Neural cell (in vitro differentiated cells): ENCODE results near the gene SPATA3. TPM values are rescaled to one million over a fixed set of nuclear protein-coding genes. Genes with fewer than 3 reads are reported as not detected.

Source experiments
- H2AFZ ChIP-seq: fragments of 200-600, 300-800 bp; sonication (generic), shearing (Covaris generic); 2 replicates; pipeline ENCODE4 v1.6.0; 2014; ENCODE audit warnings: low read depth, mild to moderate bottlenecking, antibody characterized with exemption, low read length, moderate library complexity
- H3F3A ChIP-seq: fragments of 200-600 bp; shearing (Covaris generic); 2 replicates; pipeline ENCODE4 v1.6.1; 2016; ENCODE audit warnings: mild to moderate bottlenecking, moderate library complexity, mixed read lengths, antibody characterized with exemption, low read length; ENCODE audit not compliant: insufficient read depth, poor library complexity, severe bottlenecking
- H3K27ac ChIP-seq: fragments of 200-600, 300-800 bp; sonication (generic), shearing (Covaris generic); 2 replicates; pipeline ENCODE4 v1.5.1; 2014; ENCODE audit warnings: mild to moderate bottlenecking, low read length, moderate library complexity
- H3K27me3 ChIP-seq: fragments of 300-800, 200-600 bp; sonication (generic), shearing (Covaris generic); 2 replicates; pipeline ENCODE4 v1.6.0; 2014; ENCODE audit warnings: mild to moderate bottlenecking, low read depth, low read length, moderate library complexity; ENCODE audit not compliant: insufficient read depth
- H3K36me3 ChIP-seq: fragments of 300-800, 200-600 bp; sonication (generic), shearing (Covaris generic); 2 replicates; pipeline ENCODE4 v1.5.1; 2014; ENCODE audit warnings: mild to moderate bottlenecking, antibody characterized with exemption, low read length, moderate library complexity; ENCODE audit not compliant: insufficient read depth
- H3K4me2 ChIP-seq: fragments of 300-800, 200-600 bp; sonication (generic), shearing (Covaris generic); 2 replicates; pipeline ENCODE4 v1.6.0; 2014; ENCODE audit warnings: mild to moderate bottlenecking, low read length
- H3K4me3 ChIP-seq: fragments of 300-800, 200-600 bp; sonication (generic), shearing (Covaris generic); 2 replicates; pipeline ENCODE4 v1.5.1; 2014; ENCODE audit warnings: mild to moderate bottlenecking, low read length, moderate library complexity
- H3K79me2 ChIP-seq: fragments of 200-600 bp; shearing (Covaris generic); replicated peaks from 2 replicates; pipeline ENCODE4 v1.6.0; 2014; ENCODE audit warnings: mild to moderate bottlenecking, low read length, moderate library complexity; ENCODE audit not compliant: insufficient read depth
- H3K9ac ChIP-seq: fragments of 300-800, 200-600 bp; sonication (generic), shearing (Covaris generic); 2 replicates; pipeline ENCODE4 v1.6.1; 2016; ENCODE audit warnings: mild to moderate bottlenecking, low read length, mixed read lengths
- H3K9me2 ChIP-seq: fragments of 200-600 bp; shearing (Covaris generic); 2 replicates; pipeline ENCODE4 v1.6.1; 2016; ENCODE audit warnings: mild to moderate bottlenecking, low read length, mixed read lengths; ENCODE audit not compliant: insufficient read depth
- H3K9me3 ChIP-seq: fragments of 200-600, 300-800 bp; sonication (generic), shearing (Covaris generic); 2 replicates; pipeline ENCODE4 v1.6.1; 2016; ENCODE audit warnings: mild to moderate bottlenecking, mixed run types, low read length, moderate library complexity, mixed read lengths
- H4K20me1 ChIP-seq: fragments of 200-600 bp; shearing (Covaris generic); 2 replicates; pipeline ENCODE4 v1.6.1; 2016; ENCODE audit warnings: mild to moderate bottlenecking, mixed run types; ENCODE audit not compliant: insufficient read depth
- CTCF ChIP-seq: fragments of 450-650 bp; IDR thresholded peaks from 2 replicates; pipeline ENCODE4 v1.5.1; 2014; ENCODE audit warnings: antibody characterized with exemption, mild to moderate bottlenecking, moderate library complexity; ENCODE audit not compliant: poor library complexity, severe bottlenecking
- EP300 ChIP-seq: fragments of 450-650 bp; conservative IDR thresholded peaks from 2 replicates; pipeline ENCODE4 v1.6.1; 2014; ENCODE audit warnings: antibody characterized with exemption, mild to moderate bottlenecking, moderate library complexity; ENCODE audit not compliant: poor library complexity, severe bottlenecking
- EZH2 ChIP-seq: fragments of 200-600, 300-800 bp; shearing (Covaris generic), sonication (generic); IDR thresholded peaks from 2 replicates; pipeline ENCODE4 v1.6.1; 2014; ENCODE audit warnings: antibody characterized with exemption, low read length, borderline replicate concordance, mild to moderate bottlenecking; ENCODE audit not compliant: insufficient read depth, poor library complexity, severe bottlenecking
- MXI1 ChIP-seq: fragments of 450-650 bp; conservative IDR thresholded peaks from 2 replicates; pipeline ENCODE4 v1.6.1; 2014; ENCODE audit warnings: antibody characterized with exemption, mild to moderate bottlenecking; ENCODE audit not compliant: poor library complexity, severe bottlenecking
- POLR2AphosphoS5 ChIP-seq: IDR thresholded peaks from 2 replicates; pipeline ENCODE4 v1.6.1; 2012
- RAD21 ChIP-seq: fragments of 450-650 bp; conservative IDR thresholded peaks from 2 replicates; pipeline ENCODE4 v1.6.1; 2014; ENCODE audit warnings: antibody characterized with exemption, mild to moderate bottlenecking, moderate library complexity
- SMC3 ChIP-seq: fragments of 450-650 bp; conservative IDR thresholded peaks from 2 replicates; pipeline ENCODE4 v1.6.1; 2014; ENCODE audit warnings: antibody characterized with exemption, mild to moderate bottlenecking, moderate library complexity; ENCODE audit not compliant: poor library complexity
- TAF1 ChIP-seq: IDR thresholded peaks from 2 replicates; pipeline ENCODE4 v1.6.1; 2012; ENCODE audit warnings: low read depth
- polyA plus RNA-seq: library from polyadenylated mRNA; depleted of rRNA; stranded (reverse); fragments of >200 nt; gene quantifications from 2 replicates; pipeline ENCODE4 v1.2.3, GENCODE V29; 2014
- TF ChIP-seq, protein P1 (sequence below): IDR thresholded peaks from 2 replicates; pipeline ENCODE4 v1.6.1; 2012; ENCODE audit warnings: borderline replicate concordance

Gene SPATA3
- polyA plus RNA-seq, 1 donor from 2014 or later, result not detected

GRCh38 chr2:231009236-231009919 lies 13.5 kb downstream of the SPATA3 start:
- Histone ChIP-seq H3F3A (no peaks in the 10 kb centered on the region), H3K9me2 (no peaks in the 10 kb centered on the region), H2AFZ (no peak overlapping the region), H3K27ac (no peak overlapping the region), H4K20me1 (no peaks in the 10 kb centered on the region), H3K27me3 (no peaks in the 10 kb centered on the region), H3K4me2 (no peak overlapping the region), H3K9ac (no peak overlapping the region), H3K79me2 (no peaks in the 10 kb centered on the region), H3K4me3 (no peak overlapping the region), H3K36me3 (no peaks in the 10 kb centered on the region), H3K9me3 (no peaks in the 10 kb centered on the region)
- no peak for TF ChIP-seq RAD21
- TF ChIP-seq, protein P1, sequence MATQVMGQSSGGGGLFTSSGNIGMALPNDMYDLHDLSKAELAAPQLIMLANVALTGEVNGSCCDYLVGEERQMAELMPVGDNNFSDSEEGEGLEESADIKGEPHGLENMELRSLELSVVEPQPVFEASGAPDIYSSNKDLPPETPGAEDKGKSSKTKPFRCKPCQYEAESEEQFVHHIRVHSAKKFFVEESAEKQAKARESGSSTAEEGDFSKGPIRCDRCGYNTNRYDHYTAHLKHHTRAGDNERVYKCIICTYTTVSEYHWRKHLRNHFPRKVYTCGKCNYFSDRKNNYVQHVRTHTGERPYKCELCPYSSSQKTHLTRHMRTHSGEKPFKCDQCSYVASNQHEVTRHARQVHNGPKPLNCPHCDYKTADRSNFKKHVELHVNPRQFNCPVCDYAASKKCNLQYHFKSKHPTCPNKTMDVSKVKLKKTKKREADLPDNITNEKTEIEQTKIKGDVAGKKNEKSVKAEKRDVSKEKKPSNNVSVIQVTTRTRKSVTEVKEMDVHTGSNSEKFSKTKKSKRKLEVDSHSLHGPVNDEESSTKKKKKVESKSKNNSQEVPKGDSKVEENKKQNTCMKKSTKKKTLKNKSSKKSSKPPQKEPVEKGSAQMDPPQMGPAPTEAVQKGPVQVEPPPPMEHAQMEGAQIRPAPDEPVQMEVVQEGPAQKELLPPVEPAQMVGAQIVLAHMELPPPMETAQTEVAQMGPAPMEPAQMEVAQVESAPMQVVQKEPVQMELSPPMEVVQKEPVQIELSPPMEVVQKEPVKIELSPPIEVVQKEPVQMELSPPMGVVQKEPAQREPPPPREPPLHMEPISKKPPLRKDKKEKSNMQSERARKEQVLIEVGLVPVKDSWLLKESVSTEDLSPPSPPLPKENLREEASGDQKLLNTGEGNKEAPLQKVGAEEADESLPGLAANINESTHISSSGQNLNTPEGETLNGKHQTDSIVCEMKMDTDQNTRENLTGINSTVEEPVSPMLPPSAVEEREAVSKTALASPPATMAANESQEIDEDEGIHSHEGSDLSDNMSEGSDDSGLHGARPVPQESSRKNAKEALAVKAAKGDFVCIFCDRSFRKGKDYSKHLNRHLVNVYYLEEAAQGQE, result no peak
- TF ChIP-seq MXI1, result no peak

DNA sequence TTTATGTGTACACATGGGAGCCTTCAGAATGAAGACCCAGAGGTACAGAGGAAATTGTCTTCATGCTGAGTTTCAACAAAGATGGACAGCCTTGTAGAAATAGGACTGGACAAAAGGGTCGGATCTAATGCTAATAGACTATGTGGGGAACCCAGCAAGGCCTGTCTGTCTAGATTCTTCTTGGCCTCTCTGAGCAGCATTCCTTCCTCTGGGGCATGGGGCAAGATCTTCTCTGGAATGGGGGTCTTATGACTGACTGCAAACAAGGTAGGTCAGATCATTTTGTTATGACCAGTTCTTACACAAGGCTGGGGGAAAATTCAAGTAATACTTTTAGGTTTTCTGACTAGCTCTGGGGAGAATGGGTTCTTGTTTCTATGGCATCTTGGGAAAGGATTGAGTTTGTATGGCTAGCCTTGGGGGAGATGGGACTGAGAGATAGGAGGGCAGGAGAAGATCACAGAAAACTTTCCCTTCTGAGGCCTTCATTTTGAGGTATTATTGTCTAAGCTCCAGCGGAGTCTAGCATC lies 14.3 kb downstream of the SPATA3 start:
- Histone ChIP-seq H3K9ac (no peak overlapping the region), H3K4me2 (no peak overlapping the region), H3K27me3 (no peaks in the 10 kb centered on the region), H4K20me1 (no peaks in the 10 kb centered on the region), H3K9me2 (no peaks in the 10 kb centered on the region), H3K79me2 (no peaks in the 10 kb centered on the region), H3K27ac (no peak overlapping the region), H2AFZ (no peak overlapping the region), H3K4me3 (no peak overlapping the region), H3K9me3 (no peaks in the 10 kb centered on the region), H3K36me3 (no peaks in the 10 kb centered on the region), H3F3A (no peaks in the 10 kb centered on the region)
- TF ChIP-seq, protein P1, result no peak
- TF ChIP-seq CTCF (no peak), RAD21 (no peak), SMC3 (no peak), POLR2AphosphoS5 (no peak), EZH2 (no peak), EP300 (no peak), TAF1 (no peak), MXI1 (no peak)
